ENCODE results near the gene MYL9. TPM values are rescaled to one million over a fixed set of nuclear protein-coding genes. Genes with fewer than 3 reads are reported as not detected.

The MYL9 gene
- not detected in 2 replicates for polyA plus RNA-seq
- polyA minus RNA-seq = not detected in 2 replicates

DNA sequence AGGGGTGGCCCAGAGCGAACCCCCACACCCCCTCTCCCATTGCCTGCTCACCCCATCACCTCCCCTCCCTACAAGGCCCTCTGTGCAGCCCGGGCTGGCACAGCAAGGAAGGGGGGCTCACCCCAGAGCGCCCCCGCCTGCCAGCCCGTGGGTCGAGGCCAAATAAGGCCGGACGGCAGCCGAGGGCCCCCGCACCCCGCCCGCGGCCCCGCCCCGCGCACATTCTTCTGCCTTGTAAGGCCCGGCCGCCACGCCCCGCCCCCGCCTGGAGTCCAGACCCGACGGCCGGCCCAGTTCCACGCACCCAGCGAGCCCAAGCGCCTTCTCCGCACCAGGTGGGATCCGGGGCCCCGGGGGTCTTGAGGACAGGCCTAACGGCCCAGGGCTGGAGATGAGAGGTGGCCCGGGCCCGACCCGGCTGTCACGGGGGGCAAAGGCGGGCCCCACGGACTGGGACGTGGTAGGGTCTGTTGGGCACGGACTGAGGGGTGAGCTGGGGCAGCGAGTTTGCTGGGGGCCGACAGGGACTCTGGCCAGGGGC, at the start of gene MYL9:
Gene MYL9 (plus strand): TSS at position 293 of the 541 bp plus-strand sequence. CDS start 3,366 bp downstream, outside the sequence.
- H3K9me3 ChIP-seq (ENCODE audit: low read length) = no peaks in the 10 kb centered on the region
- H4K20me1 ChIP-seq (ENCODE audit: insufficient read depth) = no peaks in the 10 kb centered on the region
- H3K27me3 ChIP-seq (ENCODE audit: insufficient read depth, low read depth, low read length) = no peaks in the 10 kb centered on the region
- H3K79me2 ChIP-seq (replicated peaks; ENCODE audit: insufficient read depth, low read length) = no peaks in the 10 kb centered on the region
- H3K9ac ChIP-seq (ENCODE audit: low read length) = no peak within 1 kb of the TSS
- no peak within 1 kb of the TSS for H3K27ac ChIP-seq (ENCODE audit: low read length)
- no peaks in the 10 kb centered on the region for H3F3A ChIP-seq (ENCODE audit: insufficient read depth, low read length, poor library complexity, severe bottlenecking)
- no peaks in the 10 kb centered on the region for H3K9me2 ChIP-seq (ENCODE audit: insufficient read depth, low read length)
- H3K4me3 ChIP-seq (ENCODE audit: low read length) = no peak within 1 kb of the TSS
- no peak for TF ChIP-seq SMC3 (conservative IDR thresholded peaks at IDR 0.05; ENCODE audit: poor library complexity)
- TF ChIP-seq TAF1 (IDR thresholded peaks at IDR 0.05; ENCODE audit: low read depth) = no peak
- TF ChIP-seq EZH2 (IDR thresholded peaks at IDR 0.05; ENCODE audit: borderline replicate concordance, insufficient read depth, low read length, poor library complexity, severe bottlenecking) = no peak
- TF ChIP-seq, protein P1, sequence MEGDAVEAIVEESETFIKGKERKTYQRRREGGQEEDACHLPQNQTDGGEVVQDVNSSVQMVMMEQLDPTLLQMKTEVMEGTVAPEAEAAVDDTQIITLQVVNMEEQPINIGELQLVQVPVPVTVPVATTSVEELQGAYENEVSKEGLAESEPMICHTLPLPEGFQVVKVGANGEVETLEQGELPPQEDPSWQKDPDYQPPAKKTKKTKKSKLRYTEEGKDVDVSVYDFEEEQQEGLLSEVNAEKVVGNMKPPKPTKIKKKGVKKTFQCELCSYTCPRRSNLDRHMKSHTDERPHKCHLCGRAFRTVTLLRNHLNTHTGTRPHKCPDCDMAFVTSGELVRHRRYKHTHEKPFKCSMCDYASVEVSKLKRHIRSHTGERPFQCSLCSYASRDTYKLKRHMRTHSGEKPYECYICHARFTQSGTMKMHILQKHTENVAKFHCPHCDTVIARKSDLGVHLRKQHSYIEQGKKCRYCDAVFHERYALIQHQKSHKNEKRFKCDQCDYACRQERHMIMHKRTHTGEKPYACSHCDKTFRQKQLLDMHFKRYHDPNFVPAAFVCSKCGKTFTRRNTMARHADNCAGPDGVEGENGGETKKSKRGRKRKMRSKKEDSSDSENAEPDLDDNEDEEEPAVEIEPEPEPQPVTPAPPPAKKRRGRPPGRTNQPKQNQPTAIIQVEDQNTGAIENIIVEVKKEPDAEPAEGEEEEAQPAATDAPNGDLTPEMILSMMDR (IDR thresholded peaks at IDR 0.05; ENCODE audit: poor library complexity, severe bottlenecking) = no peak
- TF ChIP-seq, protein P2, sequence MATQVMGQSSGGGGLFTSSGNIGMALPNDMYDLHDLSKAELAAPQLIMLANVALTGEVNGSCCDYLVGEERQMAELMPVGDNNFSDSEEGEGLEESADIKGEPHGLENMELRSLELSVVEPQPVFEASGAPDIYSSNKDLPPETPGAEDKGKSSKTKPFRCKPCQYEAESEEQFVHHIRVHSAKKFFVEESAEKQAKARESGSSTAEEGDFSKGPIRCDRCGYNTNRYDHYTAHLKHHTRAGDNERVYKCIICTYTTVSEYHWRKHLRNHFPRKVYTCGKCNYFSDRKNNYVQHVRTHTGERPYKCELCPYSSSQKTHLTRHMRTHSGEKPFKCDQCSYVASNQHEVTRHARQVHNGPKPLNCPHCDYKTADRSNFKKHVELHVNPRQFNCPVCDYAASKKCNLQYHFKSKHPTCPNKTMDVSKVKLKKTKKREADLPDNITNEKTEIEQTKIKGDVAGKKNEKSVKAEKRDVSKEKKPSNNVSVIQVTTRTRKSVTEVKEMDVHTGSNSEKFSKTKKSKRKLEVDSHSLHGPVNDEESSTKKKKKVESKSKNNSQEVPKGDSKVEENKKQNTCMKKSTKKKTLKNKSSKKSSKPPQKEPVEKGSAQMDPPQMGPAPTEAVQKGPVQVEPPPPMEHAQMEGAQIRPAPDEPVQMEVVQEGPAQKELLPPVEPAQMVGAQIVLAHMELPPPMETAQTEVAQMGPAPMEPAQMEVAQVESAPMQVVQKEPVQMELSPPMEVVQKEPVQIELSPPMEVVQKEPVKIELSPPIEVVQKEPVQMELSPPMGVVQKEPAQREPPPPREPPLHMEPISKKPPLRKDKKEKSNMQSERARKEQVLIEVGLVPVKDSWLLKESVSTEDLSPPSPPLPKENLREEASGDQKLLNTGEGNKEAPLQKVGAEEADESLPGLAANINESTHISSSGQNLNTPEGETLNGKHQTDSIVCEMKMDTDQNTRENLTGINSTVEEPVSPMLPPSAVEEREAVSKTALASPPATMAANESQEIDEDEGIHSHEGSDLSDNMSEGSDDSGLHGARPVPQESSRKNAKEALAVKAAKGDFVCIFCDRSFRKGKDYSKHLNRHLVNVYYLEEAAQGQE (IDR thresholded peaks at IDR 0.05; ENCODE audit: borderline replicate concordance) = no peak
- TF ChIP-seq RAD21 (conservative IDR thresholded peaks at IDR 0.05) = no peak
- TF ChIP-seq MXI1 (conservative IDR thresholded peaks at IDR 0.05; ENCODE audit: poor library complexity, severe bottlenecking) = no peak
- H2AFZ ChIP-seq (ENCODE audit: low read depth, low read length) = no peak within 1 kb of the TSS
- H3K36me3 ChIP-seq (ENCODE audit: insufficient read depth, low read length) = no peaks in the 10 kb centered on the region
- H3K4me2 ChIP-seq (ENCODE audit: low read length) = no peak within 1 kb of the TSS

DNA sequence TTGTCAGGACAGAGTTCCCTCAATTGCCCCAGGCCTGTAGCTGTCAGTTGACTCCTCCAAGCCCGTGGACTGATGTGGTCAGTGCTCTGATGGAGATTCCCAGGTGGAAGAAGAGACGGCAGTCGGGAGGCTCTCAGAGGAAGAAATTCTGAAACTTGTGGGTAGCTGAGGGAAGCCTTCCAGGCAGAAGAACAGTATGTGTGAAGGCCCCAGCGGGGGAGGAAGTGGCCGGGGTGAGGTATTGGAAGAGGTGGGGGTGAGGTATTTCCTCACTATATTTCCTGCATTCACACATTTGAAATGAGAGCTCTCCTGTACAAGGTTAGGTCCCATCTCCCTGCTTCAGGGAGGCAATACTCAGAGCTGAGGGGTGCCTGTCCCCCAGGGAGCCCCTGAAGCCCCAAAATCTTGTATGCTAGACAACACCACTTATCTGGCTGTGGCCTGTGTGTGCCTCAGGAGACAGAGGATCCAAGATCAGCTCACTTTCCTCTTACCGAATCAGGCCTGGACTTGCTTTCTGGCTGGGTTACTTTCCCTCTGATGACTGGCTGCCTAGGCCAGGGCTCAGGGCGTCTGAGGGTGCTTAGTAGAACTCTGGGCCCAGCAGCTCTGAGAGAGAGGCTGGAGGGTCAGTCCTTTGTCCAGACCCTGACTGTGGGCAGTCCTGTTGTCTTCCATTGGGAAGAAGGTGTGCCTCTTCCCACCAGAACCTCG, 49.3 kb upstream of the MYL9 start:
- H3K36me3 ChIP-seq (ENCODE audit: insufficient read depth, low read length) = no peaks in the 10 kb centered on the region
- H3K27ac ChIP-seq (ENCODE audit: low read length) = no peak overlapping the region
- H3K79me2 ChIP-seq (replicated peaks; ENCODE audit: insufficient read depth, low read length) = peaks cover 45% of the 10 kb centered on the region
- no peaks in the 10 kb centered on the region for H3K9me2 ChIP-seq (ENCODE audit: insufficient read depth, low read length)
- no peak overlapping the region for H3K4me2 ChIP-seq (ENCODE audit: low read length)
- no peaks in the 10 kb centered on the region for H3K9me3 ChIP-seq (ENCODE audit: low read length)
- H3K4me3 ChIP-seq (ENCODE audit: low read length) = no peak overlapping the region
- no peaks in the 10 kb centered on the region for H3F3A ChIP-seq (ENCODE audit: insufficient read depth, low read length, poor library complexity, severe bottlenecking)
- H2AFZ ChIP-seq (ENCODE audit: low read depth, low read length) = no peak overlapping the region
- TF ChIP-seq EP300 (conservative IDR thresholded peaks at IDR 0.05; ENCODE audit: poor library complexity, severe bottlenecking) = no peak
- TF ChIP-seq, protein P2 (IDR thresholded peaks at IDR 0.05; ENCODE audit: borderline replicate concordance) = no peak
- TF ChIP-seq POLR2AphosphoS5 (IDR thresholded peaks at IDR 0.05) = no peak
- TF ChIP-seq TAF1 (IDR thresholded peaks at IDR 0.05; ENCODE audit: low read depth) = no peak
- TF ChIP-seq, protein P1 (IDR thresholded peaks at IDR 0.05; ENCODE audit: poor library complexity, severe bottlenecking) = no peak
- H3K9ac ChIP-seq (ENCODE audit: low read length) = no peak overlapping the region
- peaks cover 28% of the 10 kb centered on the region for H4K20me1 ChIP-seq (ENCODE audit: insufficient read depth)
- no peaks in the 10 kb centered on the region for H3K27me3 ChIP-seq (ENCODE audit: insufficient read depth, low read depth, low read length)
